ENCODE results near the gene FRMD4A.

Gene FRMD4A

GRCh38 chr10:13950543-13950939 is 380.2 kb downstream of the FRMD4A start:
- H3K4me1 ChIP-seq (ENCODE audit: control insufficient read depth, low read length) = no peaks in the 10 kb centered on the region
- H3K9me2 ChIP-seq (replicated peaks; ENCODE audit: control insufficient read depth, low read length) = no peaks in the 10 kb centered on the region
- no peak overlapping the region for H3K27ac ChIP-seq (ENCODE audit: low read depth, low read length)
- no peaks in the 10 kb centered on the region for H3K9me3 ChIP-seq (ENCODE audit: control insufficient read depth, insufficient read depth, low read length)
- no peak overlapping the region for H3K4me3 ChIP-seq (ENCODE audit: low read length)
- no peaks in the 10 kb centered on the region for H3F3A ChIP-seq (ENCODE audit: control insufficient read depth, insufficient read depth)
- H3K79me2 ChIP-seq (ENCODE audit: control insufficient read depth, low read length) = no peaks in the 10 kb centered on the region
- TF ChIP-seq EZH2phosphoT487 (IDR thresholded peaks at IDR 0.05; ENCODE audit: borderline replicate concordance, low read length) (no peak), CTCF (IDR thresholded peaks at IDR 0.05; ENCODE audit: low read depth, low read length, poor library complexity, severe bottlenecking) (no peak)
- no peak overlapping the region for H3K4me2 ChIP-seq (ENCODE audit: low read length)
- H3K36me3 ChIP-seq (ENCODE audit: control insufficient read depth, low read length) = no peaks in the 10 kb centered on the region
- no peaks in the 10 kb centered on the region for H4K20me1 ChIP-seq (ENCODE audit: control insufficient read depth, insufficient read depth, low read depth, low read length)
- peaks cover 13% of the 10 kb centered on the region; the same call in 1 of the 2 replicates for H3K27me3 ChIP-seq (ENCODE audit: control insufficient read depth, low read length)

GRCh38 chr10:13949844-13950542 is 380.7 kb downstream of the FRMD4A start:
- no peak overlapping the region for H3K4me3 ChIP-seq (ENCODE audit: low read length)
- no peaks in the 10 kb centered on the region for H3K36me3 ChIP-seq (ENCODE audit: control insufficient read depth, low read length)
- no peak overlapping the region for H3K4me2 ChIP-seq (ENCODE audit: low read length)
- no peaks in the 10 kb centered on the region for H3K4me1 ChIP-seq (ENCODE audit: control insufficient read depth, low read length)
- no peaks in the 10 kb centered on the region for H3F3A ChIP-seq (ENCODE audit: control insufficient read depth, insufficient read depth)
- H3K79me2 ChIP-seq (ENCODE audit: control insufficient read depth, low read length) = no peaks in the 10 kb centered on the region
- H3K27me3 ChIP-seq (ENCODE audit: control insufficient read depth, low read length) = peaks cover 13% of the 10 kb centered on the region; the same call in 1 of the 2 replicates
- H3K9me3 ChIP-seq (ENCODE audit: control insufficient read depth, insufficient read depth, low read length) = no peaks in the 10 kb centered on the region
- no peaks in the 10 kb centered on the region for H4K20me1 ChIP-seq (ENCODE audit: control insufficient read depth, insufficient read depth, low read depth, low read length)
- no peak overlapping the region for H3K27ac ChIP-seq (ENCODE audit: low read depth, low read length)
- TF ChIP-seq CTCF (IDR thresholded peaks at IDR 0.05; ENCODE audit: low read depth, low read length, poor library complexity, severe bottlenecking) = no peak
- TF ChIP-seq EZH2phosphoT487 (IDR thresholded peaks at IDR 0.05; ENCODE audit: borderline replicate concordance, low read length) = no peak
- H3K9me2 ChIP-seq (replicated peaks; ENCODE audit: control insufficient read depth, low read length) = no peaks in the 10 kb centered on the region

DNA sequence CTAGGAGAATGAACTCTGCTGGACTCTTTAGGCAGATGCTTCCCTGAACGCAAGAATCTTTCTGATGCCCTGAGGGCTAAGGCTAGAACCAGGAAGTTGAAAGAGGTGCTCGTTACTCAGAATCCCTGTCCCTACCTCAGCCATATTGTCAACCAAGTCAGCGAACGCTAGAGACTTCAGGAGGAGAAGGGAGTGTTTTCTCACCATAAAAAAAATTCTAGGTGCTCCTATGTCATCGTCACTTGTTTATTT is 384.6 kb downstream of the FRMD4A start:
- Histone ChIP-seq H3F3A (ENCODE audit: control insufficient read depth, insufficient read depth) (no peaks in the 10 kb centered on the region), H3K36me3 (ENCODE audit: control insufficient read depth, low read length) (no peaks in the 10 kb centered on the region), H4K20me1 (ENCODE audit: control insufficient read depth, insufficient read depth, low read depth, low read length) (no peaks in the 10 kb centered on the region), H3K4me3 (ENCODE audit: low read length) (no peak overlapping the region), H3K27me3 (ENCODE audit: control insufficient read depth, low read length) (peaks cover 13% of the 10 kb centered on the region; the same call in 1 of the 2 replicates), H3K4me1 (ENCODE audit: control insufficient read depth, low read length) (no peaks in the 10 kb centered on the region), H3K9me3 (ENCODE audit: control insufficient read depth, insufficient read depth, low read length) (no peaks in the 10 kb centered on the region), H3K27ac (ENCODE audit: low read depth, low read length) (no peak overlapping the region), H3K79me2 (ENCODE audit: control insufficient read depth, low read length) (no peaks in the 10 kb centered on the region), H3K4me2 (ENCODE audit: low read length) (no peak overlapping the region), H3K9me2 (replicated peaks; ENCODE audit: control insufficient read depth, low read length) (no peaks in the 10 kb centered on the region)
- TF ChIP-seq EZH2phosphoT487 (IDR thresholded peaks at IDR 0.05; ENCODE audit: borderline replicate concordance, low read length) (no peak), CTCF (IDR thresholded peaks at IDR 0.05; ENCODE audit: low read depth, low read length, poor library complexity, severe bottlenecking) (no peak)
